H9 (cell line): ENCODE measurements around the gene ENG. TPM values are rescaled to one million over a fixed set of nuclear protein-coding genes. Genes with fewer than 3 reads are reported as not detected.
A peak's percentile ranks its signal among the peaks of the same experiment; 100 is the strongest.

Source experiments
- DNase-seq: peaks from one replicate; pipeline ENCODE4 v3.0.0-alpha.2; 2017
- H2AFZ ChIP-seq: one replicate; pipeline ENCODE4 v1.6.1; 2013; ENCODE audit warnings: mild to moderate bottlenecking, low read length, control low read depth, moderate library complexity
- H2AK5ac ChIP-seq: 2 replicates; pipeline ENCODE4 v1.6.1; 2013; ENCODE audit warnings: low read length, control low read depth, mixed read lengths; ENCODE audit not compliant: insufficient read length
- H2BK120ac ChIP-seq: one replicate; pipeline ENCODE4 v1.6.1; 2013; ENCODE audit warnings: low read depth, mild to moderate bottlenecking, low read length, control low read depth, inconsistent platforms; ENCODE audit not compliant: poor library complexity, severe bottlenecking
- H2BK12ac ChIP-seq: 2 replicates; pipeline ENCODE4 v1.6.1; 2013; ENCODE audit warnings: low read length, control low read depth, mixed read lengths, low read depth; ENCODE audit not compliant: insufficient read length
- H2BK15ac ChIP-seq: 2 replicates; pipeline ENCODE4 v1.6.1; 2013; ENCODE audit warnings: low read depth, low read length, control low read depth
- H2BK20ac ChIP-seq: one replicate; pipeline ENCODE4 v1.6.1; 2013; ENCODE audit warnings: low read depth, mild to moderate bottlenecking, low read length, control low read depth, inconsistent platforms; ENCODE audit not compliant: poor library complexity, severe bottlenecking
- H2BK5ac ChIP-seq: 2 replicates; pipeline ENCODE4 v1.6.1; 2013; ENCODE audit warnings: low read length, control low read depth, mixed read lengths; ENCODE audit not compliant: insufficient read length
- H3K14ac ChIP-seq: 2 replicates; pipeline ENCODE4 v1.6.1; 2013; ENCODE audit warnings: low read length, control low read depth; ENCODE audit not compliant: insufficient read depth
- H3K18ac ChIP-seq: 2 replicates; pipeline ENCODE4 v1.6.1; 2013; ENCODE audit warnings: low read depth, mild to moderate bottlenecking, mixed read lengths, low read length, control low read depth; ENCODE audit not compliant: insufficient read length
- H3K23ac ChIP-seq: 2 replicates; pipeline ENCODE4 v1.6.1; 2013; ENCODE audit warnings: low read length, control low read depth, mixed read lengths, low read depth; ENCODE audit not compliant: insufficient read length
- H3K23me2 ChIP-seq: 2 replicates; pipeline ENCODE4 v1.6.1; 2013; ENCODE audit warnings: low read depth, mild to moderate bottlenecking, mixed read lengths, low read length, control low read depth; ENCODE audit not compliant: insufficient read length, poor library complexity, severe bottlenecking
- H3K27ac ChIP-seq: 2 replicates; pipeline ENCODE4 v1.5.1; 2013; ENCODE audit warnings: low read length, control low read depth, mixed read lengths, low read depth; ENCODE audit not compliant: insufficient read length
- H3K27me3 ChIP-seq: 2 replicates; pipeline ENCODE4 v1.6.1; 2013; ENCODE audit warnings: low read length, control low read depth, inconsistent platforms; ENCODE audit not compliant: insufficient read depth
- H3K4ac ChIP-seq: 2 replicates; pipeline ENCODE4 v1.6.1; 2013; ENCODE audit warnings: low read depth, mild to moderate bottlenecking, control low read depth, inconsistent platforms, low read length, moderate library complexity
- H3K4me1 ChIP-seq: 2 replicates; pipeline ENCODE4 v1.6.1; 2013; ENCODE audit warnings: low read length, control low read depth, inconsistent platforms; ENCODE audit not compliant: insufficient read depth
- H3K4me2 ChIP-seq: 2 replicates; pipeline ENCODE4 v1.6.1; 2013; ENCODE audit warnings: low read length, control low read depth, mixed read lengths; ENCODE audit not compliant: insufficient read length, insufficient read depth
- H3K56ac ChIP-seq: 2 replicates; pipeline ENCODE4 v1.6.1; 2013; ENCODE audit warnings: low read depth, mild to moderate bottlenecking, mixed read lengths, low read length, control low read depth; ENCODE audit not compliant: insufficient read length
- H3K79me1 ChIP-seq: 2 replicates; pipeline ENCODE4 v1.6.1; 2013; ENCODE audit warnings: low read depth, mild to moderate bottlenecking, moderate library complexity, low read length, control low read depth, inconsistent platforms; ENCODE audit not compliant: insufficient read depth, poor library complexity, severe bottlenecking
- H3K79me2 ChIP-seq: 2 replicates; pipeline ENCODE4 v1.6.1; 2013; ENCODE audit warnings: low read length, control low read depth, inconsistent platforms; ENCODE audit not compliant: insufficient read depth
- H3K9ac ChIP-seq: 2 replicates; pipeline ENCODE4 v1.6.1; 2013; ENCODE audit warnings: low read length, control low read depth, mixed read lengths; ENCODE audit not compliant: insufficient read length; ENCODE audit errors: extremely low read depth
- H3K9me3 ChIP-seq: one replicate; pipeline ENCODE4 v1.6.1; 2013; ENCODE audit warnings: low read depth, low read length, inconsistent platforms; ENCODE audit not compliant: control insufficient read depth
- H3T11ph ChIP-seq: one replicate; pipeline ENCODE4 v1.6.1; 2013; ENCODE audit warnings: mild to moderate bottlenecking, low read length, control low read depth, inconsistent platforms
- H4K20me1 ChIP-seq: one replicate; pipeline ENCODE4 v1.6.1; 2013; ENCODE audit not compliant: control insufficient read depth, insufficient read length, insufficient read depth
- H4K5ac ChIP-seq: 2 replicates; pipeline ENCODE4 v1.6.1; 2013; ENCODE audit warnings: low read depth, mild to moderate bottlenecking, mixed read lengths, low read length, control low read depth; ENCODE audit not compliant: insufficient read length
- H4K8ac ChIP-seq: replicated peaks from 2 replicates; pipeline ENCODE4 v1.6.1; 2013; ENCODE audit warnings: low read length, control low read depth, mixed read lengths, low read depth; ENCODE audit not compliant: insufficient read length
- H4K91ac ChIP-seq: 2 replicates; pipeline ENCODE4 v1.6.1; 2013; ENCODE audit warnings: low read depth, mild to moderate bottlenecking, moderate library complexity, mixed read lengths, low read length, control low read depth; ENCODE audit not compliant: insufficient read length
- H3K27ac Mint-ChIP-seq, 3 experiments: 2 replicates in 2 of 3; 3 replicates in 1 of 3; pipeline ENCODE4 v1.8.0; 2020 to 2021; ENCODE audit warnings: mixed read lengths in 3 of 3, mild to moderate bottlenecking in 1 of 3, moderate library complexity in 1 of 3
- H3K27me3 Mint-ChIP-seq: 2 replicates; pipeline ENCODE4 v1.8.0; 2021; ENCODE audit warnings: low read depth, mild to moderate bottlenecking, moderate library complexity, mixed read lengths
- H3K36me3 Mint-ChIP-seq, 3 experiments: 2 replicates in 2 of 3; 3 replicates in 1 of 3; pipeline ENCODE4 v1.8.0; 2020 to 2021; ENCODE audit warnings: low read depth in 3 of 3, mixed read lengths in 3 of 3; ENCODE audit not compliant: insufficient read depth in 1 of 3
- H3K4me1 Mint-ChIP-seq, 2 experiments: 2 replicates each; pipeline ENCODE4 v1.8.0; 2020; ENCODE audit warnings: mixed read lengths in 2 of 2
- H3K4me3 Mint-ChIP-seq, 2 experiments: 2 replicates in 1 of 2; 3 replicates in 1 of 2; pipeline ENCODE4 v1.8.0; 2020 to 2021; ENCODE audit warnings: mild to moderate bottlenecking in 2 of 2, mixed read lengths in 2 of 2, moderate library complexity in 1 of 2
- H3K9me3 Mint-ChIP-seq, 2 experiments: 2 replicates in 1 of 2; 3 replicates in 1 of 2; pipeline ENCODE4 v1.8.0; 2020; ENCODE audit warnings: mild to moderate bottlenecking in 2 of 2, mixed read lengths in 2 of 2, moderate library complexity in 1 of 2
- WGBS: extraction: QIAGEN DNeasy Blood & Tissue Kit; methylation state at CpG from one replicate; pipeline ENCODE4 v1.1.7; 2013; ENCODE audit warnings: missing lambda C conversion rate, low lambda C conversion rate, mixed read lengths; ENCODE audit not compliant: insufficient read length; ENCODE audit errors: extremely low coverage; 5-methylcytosine and 5-hydroxymethylcytosine counted together
- total RNA-seq: library from RNA; stranded (reverse); gene quantifications from 2 replicates; pipeline ENCODE4 v1.2.1, GENCODE V29; 2021
- TF ChIP-seq, protein P1 (sequence below): fragments of 200-600 bp; sonication (generic); conservative IDR thresholded peaks from 3 replicates; pipeline ENCODE4 v1.8.0; 2021; ENCODE audit warnings: antibody characterized with exemption, mild to moderate bottlenecking

The ENG gene
- total RNA-seq, 1 experiment from 2014 or later: 2.1 TPM

DNA sequence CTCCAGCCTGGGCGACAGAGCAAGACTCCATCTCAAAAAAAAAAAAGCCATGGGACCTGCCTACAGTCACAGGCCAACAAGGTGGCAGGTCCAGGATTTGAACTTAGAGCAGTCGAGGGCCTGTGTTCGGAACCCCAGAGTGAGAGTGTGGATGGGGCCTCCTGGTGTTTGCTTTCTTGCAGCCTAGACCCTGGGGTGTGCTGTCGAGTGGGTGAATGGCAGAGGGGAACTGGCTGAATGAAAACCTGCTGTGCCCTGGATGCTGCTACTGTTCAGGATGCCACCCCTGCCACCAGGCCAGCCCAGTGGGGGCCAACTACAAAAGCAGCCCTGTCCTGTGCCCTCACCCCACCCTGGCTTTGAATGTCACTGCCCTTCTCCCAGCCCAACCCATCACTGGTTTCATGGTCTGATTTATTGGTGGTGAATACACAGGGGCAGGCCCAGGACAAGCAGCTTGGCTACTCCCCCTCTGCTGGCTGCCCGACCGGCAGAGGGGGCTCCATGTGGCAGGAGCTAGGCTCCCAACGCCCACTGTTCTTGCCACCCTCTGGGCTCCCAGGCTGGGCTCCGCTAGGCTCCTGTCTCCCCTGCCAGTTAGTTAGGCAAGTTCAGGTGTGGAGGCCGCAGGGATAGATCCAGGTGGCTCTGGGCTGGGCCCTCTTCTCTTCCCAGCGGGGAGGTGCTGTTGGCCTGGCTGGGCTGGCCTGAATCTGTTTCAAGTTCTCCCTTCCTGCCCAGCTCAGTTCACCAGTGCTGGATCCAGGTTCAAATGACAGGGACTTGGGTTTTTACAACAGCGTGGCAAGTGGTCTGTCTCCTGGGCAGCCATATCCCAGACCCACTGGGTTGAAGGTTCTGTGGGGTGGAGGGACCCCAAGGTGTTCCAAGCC lies 39.6 kb downstream of the ENG start:
- no peaks in the 10 kb centered on the region for H3K79me2 ChIP-seq
- Mint-ChIP-seq H3K27ac (peak overlapping the region in 1 of 3 experiments; percentile 87; a peak in 1 of 7 replicates), H3K27me3 (no peaks in the 10 kb centered on the region), H3K4me3 (no peak overlapping the region), H3K4me1 (peaks cover 2 to 3% of the 10 kb centered on the region in 2 experiments; a peak in 2 of 4 replicates), H3K36me3 (peaks cover 0 to 48% (median 39%) of the 10 kb centered on the region in 3 experiments; a peak in 5 of 7 replicates), H3K9me3 (no peaks in the 10 kb centered on the region)
- no peak overlapping the region for H2BK15ac ChIP-seq
- no peak overlapping the region for H3K27ac ChIP-seq
- peak; percentile 26 for DNase-seq
- no peak overlapping the region for H2BK20ac ChIP-seq
- TF ChIP-seq, protein P1, sequence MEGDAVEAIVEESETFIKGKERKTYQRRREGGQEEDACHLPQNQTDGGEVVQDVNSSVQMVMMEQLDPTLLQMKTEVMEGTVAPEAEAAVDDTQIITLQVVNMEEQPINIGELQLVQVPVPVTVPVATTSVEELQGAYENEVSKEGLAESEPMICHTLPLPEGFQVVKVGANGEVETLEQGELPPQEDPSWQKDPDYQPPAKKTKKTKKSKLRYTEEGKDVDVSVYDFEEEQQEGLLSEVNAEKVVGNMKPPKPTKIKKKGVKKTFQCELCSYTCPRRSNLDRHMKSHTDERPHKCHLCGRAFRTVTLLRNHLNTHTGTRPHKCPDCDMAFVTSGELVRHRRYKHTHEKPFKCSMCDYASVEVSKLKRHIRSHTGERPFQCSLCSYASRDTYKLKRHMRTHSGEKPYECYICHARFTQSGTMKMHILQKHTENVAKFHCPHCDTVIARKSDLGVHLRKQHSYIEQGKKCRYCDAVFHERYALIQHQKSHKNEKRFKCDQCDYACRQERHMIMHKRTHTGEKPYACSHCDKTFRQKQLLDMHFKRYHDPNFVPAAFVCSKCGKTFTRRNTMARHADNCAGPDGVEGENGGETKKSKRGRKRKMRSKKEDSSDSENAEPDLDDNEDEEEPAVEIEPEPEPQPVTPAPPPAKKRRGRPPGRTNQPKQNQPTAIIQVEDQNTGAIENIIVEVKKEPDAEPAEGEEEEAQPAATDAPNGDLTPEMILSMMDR: no peak
- no peak overlapping the region for H2BK5ac ChIP-seq
- no peak overlapping the region for H2AFZ ChIP-seq
- no CpG with 5 or more reads among the region's 11 CpGs for WGBS
- H3K9ac ChIP-seq: no peak overlapping the region
- no peak overlapping the region for H3K4ac ChIP-seq
- H4K20me1 ChIP-seq: no peaks in the 10 kb centered on the region
- no peak overlapping the region for H4K91ac ChIP-seq
- no peak overlapping the region for H3K23ac ChIP-seq
- no peak overlapping the region for H3K56ac ChIP-seq
- no peak overlapping the region for H3T11ph ChIP-seq
- H3K79me1 ChIP-seq: no peaks in the 10 kb centered on the region
- no peak overlapping the region for H4K5ac ChIP-seq
- H2AK5ac ChIP-seq: no peak overlapping the region
- H3K4me2 ChIP-seq: no peak overlapping the region
- H3K9me3 ChIP-seq: no peaks in the 10 kb centered on the region
- no peak overlapping the region for H3K14ac ChIP-seq
- H2BK120ac ChIP-seq: no peak overlapping the region
- no peaks in the 10 kb centered on the region for H3K27me3 ChIP-seq
- no peak overlapping the region for H3K18ac ChIP-seq
- no peaks in the 10 kb centered on the region for H3K23me2 ChIP-seq
- H2BK12ac ChIP-seq: no peak overlapping the region
- H3K4me1 ChIP-seq: no peaks in the 10 kb centered on the region; the same call in 1 of the 2 replicates
- H4K8ac ChIP-seq: no peak overlapping the region
